ENCODE results near the gene TEKT5. TPM values are rescaled to one million over a fixed set of nuclear protein-coding genes. Genes with fewer than 3 reads are reported as not detected.

The TEKT5 gene
- total and polyA plus RNA-seq, 11 donors: 0.51 to 2.8 TPM; not detected in 9

- DNase-seq: no peak
- ATAC-seq: no peak
- Histone ChIP-seq H3K4me3 (no peak overlapping the region), H3K36me3 (no peaks in the 10 kb centered on the region), H3K9me3 (no peaks in the 10 kb centered on the region), H3K4me1 (no peaks in the 10 kb centered on the region), H3K27ac (no peak overlapping the region), H3K27me3 (no peaks in the 10 kb centered on the region)
- intact Hi-C loops (cut with DNase I): no loop called here
- 81 to 97% (median 94%) methylated on average over 4 to 6 of the region's 6 CpGs for WGBS, 4 donors
- TF ChIP-seq CTCF (IDR thresholded peaks at IDR 0.05) (no peak), POLR2A (IDR thresholded peaks at IDR 0.05) (no peak)
Observed at GRCh38 chr16:10676284-10676683, 18.4 kb downstream of the TEKT5 start.

GRCh38 chr16:10675861-10676260 lies 18.9 kb downstream of the TEKT5 start:
- H3K27ac ChIP-seq: no peak overlapping the region
- H3K4me1 ChIP-seq: no peaks in the 10 kb centered on the region
- no peaks in the 10 kb centered on the region for H3K9me3 ChIP-seq
- TF ChIP-seq POLR2A (IDR thresholded peaks at IDR 0.05) (no peak), CTCF (IDR thresholded peaks at IDR 0.05) (no peak)
- no peak for DNase-seq
- no peak for ATAC-seq
- H3K4me3 ChIP-seq: no peak overlapping the region
- no peaks in the 10 kb centered on the region for H3K27me3 ChIP-seq
- 87 to 93% (median 92%) methylated on average over 13 of the region's 13 CpGs for WGBS, 4 donors
- no peaks in the 10 kb centered on the region for H3K36me3 ChIP-seq
- intact Hi-C loops (cut with DNase I): no loop called here

DNA sequence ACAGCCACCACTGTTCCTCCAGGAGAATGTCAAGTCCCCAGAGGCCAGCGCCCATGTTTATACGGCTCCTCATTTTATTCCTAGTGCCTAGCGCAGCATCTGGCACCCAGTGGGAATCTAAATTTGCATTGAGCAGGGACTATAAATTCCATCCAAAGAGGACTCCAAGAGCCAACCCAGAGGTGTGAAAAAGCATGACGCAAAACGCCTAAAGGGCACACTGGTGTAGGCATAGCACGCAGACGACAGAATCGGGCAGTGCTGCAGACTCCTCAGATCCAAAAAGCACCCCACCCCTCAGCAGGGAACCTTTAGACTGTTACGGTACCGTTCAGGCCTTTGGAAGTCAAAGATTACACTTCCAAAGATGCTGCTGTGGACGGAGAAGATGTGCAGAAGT lies 19.5 kb downstream of the TEKT5 start:
- intact Hi-C loops (cut with DNase I): no loop called here
- Histone ChIP-seq H3K27me3 (no peaks in the 10 kb centered on the region), H3K36me3 (no peaks in the 10 kb centered on the region), H3K4me3 (no peak overlapping the region), H3K9me3 (no peaks in the 10 kb centered on the region), H3K27ac (no peak overlapping the region), H3K4me1 (no peaks in the 10 kb centered on the region)
- ATAC-seq (no peak), DNase-seq (no peak)
- TF ChIP-seq CTCF (IDR thresholded peaks at IDR 0.05) (no peak), POLR2A (IDR thresholded peaks at IDR 0.05) (no peak)
- WGBS, 4 donors: 84 to 92% (median 88%) methylated on average over 11 of the region's 11 CpGs

GRCh38 chr16:10671729-10672128 lies 23.0 kb downstream of the TEKT5 start:
- Histone ChIP-seq H3K27ac (no peak overlapping the region), H3K27me3 (no peaks in the 10 kb centered on the region), H3K4me3 (no peak overlapping the region), H3K9me3 (no peaks in the 10 kb centered on the region), H3K36me3 (no peaks in the 10 kb centered on the region), H3K4me1 (no peaks in the 10 kb centered on the region)
- ATAC-seq (no peak), DNase-seq (no peak)
- intact Hi-C loops (cut with DNase I): no loop called here
- WGBS, 4 donors: 51 to 64% (median 58%) methylated on average over 3 to 4 of the region's 4 CpGs
- no peak for TF ChIP-seq CTCF (IDR thresholded peaks at IDR 0.05)
- TF ChIP-seq POLR2A (IDR thresholded peaks at IDR 0.05): no peak

All from heart left ventricle (tissue), 16 donors.